GM23338 (cell line): Measurements from ENCODE around the gene TCTN1. TPM values are rescaled to one million over a fixed set of nuclear protein-coding genes. Genes with fewer than 3 reads are reported as not detected.

ENCODE experiments used
- CREB1 ChIP-seq: fragments of 250-450 bp; sonication (Bioruptor Pico); IDR thresholded peaks from 2 replicates; pipeline ENCODE4 v1.5.0; 2020; ENCODE audit warnings: low read depth, mild to moderate bottlenecking, moderate library complexity
- CTCF ChIP-seq, 2 experiments: fragments of 200-600 bp in 1 of 2; sonication (generic) in 1 of 2; conservative IDR thresholded peaks; 2 replicates each; pipeline versions ENCODE4 v1.5.1 to v1.6.1; 2016 to 2017; ENCODE audit warnings: antibody characterized with exemption in 2 of 2, low read depth in 2 of 2, mild to moderate bottlenecking in 2 of 2, moderate library complexity in 1 of 2
- ETS1 ChIP-seq: IDR thresholded peaks from 2 replicates; pipeline ENCODE4 v1.6.1; 2016; ENCODE audit warnings: antibody characterized with exemption
- EZH2 ChIP-seq: fragments of 200-600 bp; sonication (generic); IDR thresholded peaks from one replicate; pipeline ENCODE4 v1.8.0; 2017; ENCODE audit warnings: antibody characterized with exemption, mild to moderate bottlenecking, low read depth; ENCODE audit not compliant: unreplicated experiment
- EZH2phosphoT487 ChIP-seq: fragments of 200-600 bp; sonication (generic); IDR thresholded peaks from one replicate; pipeline ENCODE4 v1.8.1; 2018; ENCODE audit warnings: antibody characterized with exemption; ENCODE audit not compliant: unreplicated experiment
- JUNB ChIP-seq: IDR thresholded peaks from one replicate; pipeline ENCODE4 v1.6.1; 2016; ENCODE audit warnings: antibody characterized with exemption; ENCODE audit not compliant: unreplicated experiment
- REST ChIP-seq: IDR thresholded peaks from one replicate; pipeline ENCODE4 v1.6.1; 2018; ENCODE audit warnings: antibody characterized with exemption; ENCODE audit not compliant: unreplicated experiment
- ZNF462 ChIP-seq: fragments of 250-450 bp; sonication (Bioruptor Pico); IDR thresholded peaks from 2 replicates; pipeline ENCODE4 v1.5.0; 2020; ENCODE audit warnings: mild to moderate bottlenecking, moderate library complexity
- polyA plus RNA-seq: library from polyadenylated mRNA; unstranded; fragments of >200 nt; fragmentation: Nextera tagmentation; extraction: Ambion mirVana; gene quantifications from 2 replicates; pipeline ENCODE4 v1.2.1, GENCODE V29; 2016
- total RNA-seq: library from RNA; depleted of rRNA; stranded (reverse); fragments of >200 nt; shearing (Covaris generic); gene quantifications from 2 replicates; pipeline ENCODE4 v1.2.3, GENCODE V29; 2014

TCTN1 gene
- total and polyA plus RNA-seq, 2 experiments from 2014 or later = 10.6 to 12.4 TPM

GRCh38 chr12:110638796-110639195 lies 24.9 kb downstream of the TCTN1 start (continued):
- TF ChIP-seq ZNF462 (CRISPR knock-in tag) (no peak), EZH2phosphoT487 (no peak), CREB1 (no peak), JUNB (no peak), ETS1 (no peak), EZH2 (no peak), REST (no peak), CTCF (conservative IDR thresholded peaks at IDR 0.05; ENCODE audit: low read depth in 2 of 2) (no peak)
